CD4-positive, alpha-beta T cell (primary cell): ENCODE data around the gene PRKN. TPM values are rescaled to one million over a fixed set of nuclear protein-coding genes. Genes with fewer than 3 reads are reported as not detected.

Source experiments
- ATAC-seq: fragments of 200-7000 bp; cut with Tn5 transposase; one replicate; pipeline ENCODE4 v1.10.0; 2022; ENCODE audit warnings: mild to moderate bottlenecking; ENCODE audit not compliant: poor library complexity
- CTCF ChIA-PET: fragments of 350-600 bp; sonication (Branson Sonifier 250); formaldehyde crosslinking; loops from one replicate; lab custom pipeline; 2021; ENCODE audit warnings: antibody characterized with exemption, inconsistent platforms; lab: Charles Lee
- POLR2A ChIA-PET: fragments of 350-600 bp; sonication (Branson Sonifier 250); formaldehyde crosslinking; loops from one replicate; lab custom pipeline; 2021; ENCODE audit warnings: antibody characterized with exemption, inconsistent platforms; lab: Charles Lee
- DNase-seq, 14 experiments: peaks; one replicate each; pipeline ENCODE4 v3.0.0-alpha.2; 2013 to 2020; ENCODE audit warnings: mixed read lengths in 2 of 14
- H3K27ac ChIP-seq, 2 donors: one replicate each; pipeline versions ENCODE4 v1.5.1 to v1.7.0; 2013; ENCODE audit warnings: low read length in 2 of 2, low read depth in 1 of 2, mild to moderate bottlenecking in 1 of 2
- H3K27me3 ChIP-seq, 2 experiments: 1 replicate in 1 of 2; 2 replicates in 1 of 2; pipeline versions ENCODE4 v1.6.1 to v1.7.0; 2013; ENCODE audit warnings: low read length in 2 of 2, control low read depth in 1 of 2, mild to moderate bottlenecking in 1 of 2, moderate library complexity in 1 of 2; ENCODE audit not compliant: insufficient read depth in 2 of 2, control insufficient read depth in 1 of 2
- H3K36me3 ChIP-seq: one replicate; pipeline ENCODE4 v1.6.1; 2013; ENCODE audit warnings: low read length, control low read depth; ENCODE audit not compliant: insufficient read depth
- H3K4me1 ChIP-seq: one replicate; pipeline ENCODE4 v1.6.1; 2013; ENCODE audit warnings: low read length, control low read depth; ENCODE audit not compliant: insufficient read depth
- H3K4me3 ChIP-seq: one replicate; pipeline ENCODE4 v1.5.1; 2013; ENCODE audit warnings: mild to moderate bottlenecking, low read length, moderate library complexity
- H3K9me3 ChIP-seq, 2 experiments: 1 replicate in 1 of 2; 2 replicates in 1 of 2; pipeline versions ENCODE4 v1.6.1 to v1.7.0; 2013; ENCODE audit warnings: low read length in 2 of 2, mild to moderate bottlenecking in 2 of 2, control low read depth in 1 of 2, moderate library complexity in 1 of 2; ENCODE audit not compliant: control insufficient read depth in 1 of 2, insufficient read depth in 1 of 2
- H3K27ac Mint-ChIP-seq: one replicate; pipeline ENCODE4 v1.8.0; 2020; ENCODE audit warnings: mixed read lengths
- H3K27me3 Mint-ChIP-seq: one replicate; pipeline ENCODE4 v1.8.0; 2021; ENCODE audit warnings: mixed read lengths
- H3K36me3 Mint-ChIP-seq: one replicate; pipeline ENCODE4 v1.8.0; 2021; ENCODE audit warnings: low read depth, mixed read lengths
- H3K4me1 Mint-ChIP-seq: one replicate; pipeline ENCODE4 v1.8.0; 2021; ENCODE audit warnings: low read depth, mixed read lengths
- H3K4me3 Mint-ChIP-seq: one replicate; pipeline ENCODE4 v1.8.0; 2020; ENCODE audit warnings: mild to moderate bottlenecking, mixed read lengths
- H3K9me3 Mint-ChIP-seq: one replicate; pipeline ENCODE4 v1.8.0; 2020; ENCODE audit warnings: mixed read lengths
- intact Hi-C, 2 experiments: fragments of 100-400 bp; cut with DNase I in 1 of 2; cut with micrococcal nuclease in 1 of 2; formaldehyde crosslinking; loops; one replicate each; pipeline versions ENCODE4 v1.15.1 to v1.9.0; 2023 to 2025; cut with DNase I, micrococcal nuclease
- total RNA-seq, 174 experiments: library from RNA in 2 of 174; stranded (reverse) in 2 of 174; gene quantifications; one replicate each; pipeline ENCODE4 v1.2.3 and lab custom pipeline; 2021 to 2026
- TF ChIP-seq, protein P1 (sequence below): fragments of 200-600 bp; IDR thresholded peaks from one replicate; pipeline ENCODE4 v1.8.0; 2022; ENCODE audit warnings: antibody characterized with exemption, mild to moderate bottlenecking

Gene PRKN
- total RNA-seq, 2 experiments from 2014 or later, result 5.2 to 5.4 TPM

DNA sequence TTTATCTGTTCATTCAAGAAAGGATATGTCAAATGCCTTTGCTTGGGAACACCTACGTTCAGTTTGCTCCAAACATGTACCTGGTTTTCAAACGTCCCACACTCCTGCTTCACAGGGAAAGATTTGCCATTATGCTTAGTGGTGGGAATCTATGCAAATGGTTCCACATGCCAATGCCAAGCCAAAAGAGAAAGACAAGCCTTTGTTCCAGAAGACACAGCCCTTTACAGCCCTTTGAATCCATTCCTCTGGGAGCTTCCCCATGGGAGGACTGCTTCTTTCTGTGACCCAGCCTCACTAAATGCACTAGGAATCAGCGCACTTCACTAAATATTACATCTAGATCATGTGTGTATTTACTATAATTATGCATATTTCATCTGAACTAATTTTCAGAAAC lies 619.5 kb downstream of the PRKN start:
- H3K9me3 Mint-ChIP-seq, result peaks cover 5% of the 10 kb centered on the region

DNA sequence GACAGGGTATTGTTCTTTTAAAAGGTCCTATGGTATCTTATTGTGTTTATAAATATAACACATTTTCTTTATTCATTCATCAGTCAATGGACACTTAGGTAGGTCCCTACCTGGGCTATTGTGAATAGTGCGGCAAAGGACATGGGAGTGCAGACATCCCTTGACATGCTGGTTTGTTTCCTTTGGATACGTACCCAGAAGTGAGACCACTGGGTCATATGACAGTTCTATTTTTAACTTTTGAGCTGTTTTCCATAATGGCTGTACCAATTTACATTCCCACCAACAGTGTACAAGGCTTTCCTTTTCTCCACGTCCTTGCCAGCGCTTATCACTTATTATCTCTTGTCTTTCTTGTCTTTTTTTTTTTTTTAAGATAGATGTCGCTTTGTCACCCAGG lies 627.5 kb downstream of the PRKN start:
- CTCF ChIA-PET, result no interaction called here
- Mint-ChIP-seq H3K9me3 (peaks cover 16% of the 10 kb centered on the region), H3K27me3 (no peaks in the 10 kb centered on the region), H3K4me3 (no peak overlapping the region), H3K36me3 (peaks cover 18% of the 10 kb centered on the region), H3K27ac (no peak overlapping the region), H3K4me1 (no peaks in the 10 kb centered on the region)
- DNase-seq (no peak), ATAC-seq (no peak)
- no peaks in the 10 kb centered on the region for H3K4me1 ChIP-seq
- peaks cover 7 to 15% of the 10 kb centered on the region in 2 experiments for H3K9me3 ChIP-seq
- no peaks in the 10 kb centered on the region for H3K27me3 ChIP-seq
- TF ChIP-seq, protein P1, sequence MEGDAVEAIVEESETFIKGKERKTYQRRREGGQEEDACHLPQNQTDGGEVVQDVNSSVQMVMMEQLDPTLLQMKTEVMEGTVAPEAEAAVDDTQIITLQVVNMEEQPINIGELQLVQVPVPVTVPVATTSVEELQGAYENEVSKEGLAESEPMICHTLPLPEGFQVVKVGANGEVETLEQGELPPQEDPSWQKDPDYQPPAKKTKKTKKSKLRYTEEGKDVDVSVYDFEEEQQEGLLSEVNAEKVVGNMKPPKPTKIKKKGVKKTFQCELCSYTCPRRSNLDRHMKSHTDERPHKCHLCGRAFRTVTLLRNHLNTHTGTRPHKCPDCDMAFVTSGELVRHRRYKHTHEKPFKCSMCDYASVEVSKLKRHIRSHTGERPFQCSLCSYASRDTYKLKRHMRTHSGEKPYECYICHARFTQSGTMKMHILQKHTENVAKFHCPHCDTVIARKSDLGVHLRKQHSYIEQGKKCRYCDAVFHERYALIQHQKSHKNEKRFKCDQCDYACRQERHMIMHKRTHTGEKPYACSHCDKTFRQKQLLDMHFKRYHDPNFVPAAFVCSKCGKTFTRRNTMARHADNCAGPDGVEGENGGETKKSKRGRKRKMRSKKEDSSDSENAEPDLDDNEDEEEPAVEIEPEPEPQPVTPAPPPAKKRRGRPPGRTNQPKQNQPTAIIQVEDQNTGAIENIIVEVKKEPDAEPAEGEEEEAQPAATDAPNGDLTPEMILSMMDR, result no peak
- H3K27ac ChIP-seq, result no peak overlapping the region
- POLR2A ChIA-PET, result no interaction called here
- intact Hi-C loops, result no loop called here
- no peak overlapping the region for H3K4me3 ChIP-seq
- no peaks in the 10 kb centered on the region for H3K36me3 ChIP-seq

More for the DNA sequence above, 619.5 kb downstream of the PRKN start:
- Histone ChIP-seq H3K4me1 (no peaks in the 10 kb centered on the region), H3K36me3 (no peaks in the 10 kb centered on the region), H3K9me3 (peaks cover 0 to 5% of the 10 kb centered on the region in 2 experiments), H3K4me3 (no peak overlapping the region), H3K27me3 (no peaks in the 10 kb centered on the region), H3K27ac (no peak overlapping the region)
- no peak overlapping the region for H3K27ac Mint-ChIP-seq
- no peaks in the 10 kb centered on the region for H3K4me1 Mint-ChIP-seq
- intact Hi-C loops, result no loop called here
- H3K4me3 Mint-ChIP-seq, result no peak overlapping the region
- peaks cover 4% of the 10 kb centered on the region for H3K36me3 Mint-ChIP-seq
- no peaks in the 10 kb centered on the region for H3K27me3 Mint-ChIP-seq
- DNase-seq, result no peak
- POLR2A ChIA-PET, result no interaction called here
- TF ChIP-seq, protein P1, result no peak
- no peak for ATAC-seq
- CTCF ChIA-PET, result no interaction called here

DNA sequence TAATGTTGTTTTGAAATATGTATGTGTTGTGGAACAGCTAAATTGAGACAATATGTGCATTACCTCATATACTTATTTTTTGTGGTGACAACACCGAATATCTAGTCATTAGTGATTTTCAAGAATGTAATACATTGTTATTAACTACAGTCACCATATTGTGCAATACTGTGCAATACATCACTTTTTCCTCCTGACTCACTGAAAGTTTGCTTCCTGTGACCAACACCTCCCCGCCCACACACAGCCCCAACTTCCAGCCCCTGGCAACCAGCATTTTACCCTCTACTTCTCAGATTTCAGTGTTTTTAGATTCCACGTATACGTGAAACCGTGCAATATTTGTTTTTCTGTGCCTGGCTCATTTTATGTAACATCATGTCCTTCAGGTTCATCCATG lies 627.9 kb downstream of the PRKN start:
- ATAC-seq (no peak), DNase-seq (peak in 3 of 14 experiments; percentile 2 to 66 (median 48))
- no peak overlapping the region for H3K27ac ChIP-seq
- no peak overlapping the region for H3K4me3 ChIP-seq
- no peak overlapping the region for H3K4me3 Mint-ChIP-seq
- no peak overlapping the region for H3K27ac Mint-ChIP-seq
- no peaks in the 10 kb centered on the region for H3K4me1 ChIP-seq
- POLR2A ChIA-PET, result no interaction called here
- CTCF ChIA-PET, result no interaction called here
- peaks cover 16% of the 10 kb centered on the region for H3K9me3 Mint-ChIP-seq
- H3K4me1 Mint-ChIP-seq, result no peaks in the 10 kb centered on the region
- no peaks in the 10 kb centered on the region for H3K27me3 ChIP-seq
- H3K36me3 Mint-ChIP-seq, result peaks cover 23% of the 10 kb centered on the region
- peaks cover 7 to 15% of the 10 kb centered on the region in 2 experiments for H3K9me3 ChIP-seq
- no peaks in the 10 kb centered on the region for H3K36me3 ChIP-seq
- intact Hi-C loops, result no loop called here
- no peaks in the 10 kb centered on the region for H3K27me3 Mint-ChIP-seq
- TF ChIP-seq, protein P1, result no peak
